CD4-positive, alpha-beta T cell (primary cell): Measurements from ENCODE around the gene CDC20. TPM values are rescaled to one million over a fixed set of nuclear protein-coding genes. Genes with fewer than 3 reads are reported as not detected.

Experiments
- ATAC-seq: fragments of 200-7000 bp; cut with Tn5 transposase; one replicate; pipeline ENCODE4 v1.10.0; 2022; ENCODE audit warnings: mild to moderate bottlenecking; ENCODE audit not compliant: poor library complexity
- CTCF ChIA-PET: fragments of 350-600 bp; sonication (Branson Sonifier 250); formaldehyde crosslinking; loops from one replicate; lab custom pipeline; 2021; ENCODE audit warnings: antibody characterized with exemption, inconsistent platforms; lab: Charles Lee
- POLR2A ChIA-PET: fragments of 350-600 bp; sonication (Branson Sonifier 250); formaldehyde crosslinking; loops from one replicate; lab custom pipeline; 2021; ENCODE audit warnings: antibody characterized with exemption, inconsistent platforms; lab: Charles Lee
- DNase-seq, 14 experiments: peaks; one replicate each; pipeline ENCODE4 v3.0.0-alpha.2; 2013 to 2020; ENCODE audit warnings: mixed read lengths in 2 of 14
- H3K27ac ChIP-seq, 2 donors: one replicate each; pipeline versions ENCODE4 v1.5.1 to v1.7.0; 2013; ENCODE audit warnings: low read length in 2 of 2, low read depth in 1 of 2, mild to moderate bottlenecking in 1 of 2
- H3K27me3 ChIP-seq, 2 experiments: 1 replicate in 1 of 2; 2 replicates in 1 of 2; pipeline versions ENCODE4 v1.6.1 to v1.7.0; 2013; ENCODE audit warnings: low read length in 2 of 2, control low read depth in 1 of 2, mild to moderate bottlenecking in 1 of 2, moderate library complexity in 1 of 2; ENCODE audit not compliant: insufficient read depth in 2 of 2, control insufficient read depth in 1 of 2
- H3K36me3 ChIP-seq: one replicate; pipeline ENCODE4 v1.6.1; 2013; ENCODE audit warnings: low read length, control low read depth; ENCODE audit not compliant: insufficient read depth
- H3K4me1 ChIP-seq: one replicate; pipeline ENCODE4 v1.6.1; 2013; ENCODE audit warnings: low read length, control low read depth; ENCODE audit not compliant: insufficient read depth
- H3K4me3 ChIP-seq: one replicate; pipeline ENCODE4 v1.5.1; 2013; ENCODE audit warnings: mild to moderate bottlenecking, low read length, moderate library complexity
- H3K9me3 ChIP-seq, 2 experiments: 1 replicate in 1 of 2; 2 replicates in 1 of 2; pipeline versions ENCODE4 v1.6.1 to v1.7.0; 2013; ENCODE audit warnings: low read length in 2 of 2, mild to moderate bottlenecking in 2 of 2, control low read depth in 1 of 2, moderate library complexity in 1 of 2; ENCODE audit not compliant: control insufficient read depth in 1 of 2, insufficient read depth in 1 of 2
- H3K27ac Mint-ChIP-seq: one replicate; pipeline ENCODE4 v1.8.0; 2020; ENCODE audit warnings: mixed read lengths
- H3K27me3 Mint-ChIP-seq: one replicate; pipeline ENCODE4 v1.8.0; 2021; ENCODE audit warnings: mixed read lengths
- H3K36me3 Mint-ChIP-seq: one replicate; pipeline ENCODE4 v1.8.0; 2021; ENCODE audit warnings: low read depth, mixed read lengths
- H3K4me1 Mint-ChIP-seq: one replicate; pipeline ENCODE4 v1.8.0; 2021; ENCODE audit warnings: low read depth, mixed read lengths
- H3K4me3 Mint-ChIP-seq: one replicate; pipeline ENCODE4 v1.8.0; 2020; ENCODE audit warnings: mild to moderate bottlenecking, mixed read lengths
- H3K9me3 Mint-ChIP-seq: one replicate; pipeline ENCODE4 v1.8.0; 2020; ENCODE audit warnings: mixed read lengths
- intact Hi-C, 2 experiments: fragments of 100-400 bp; cut with DNase I in 1 of 2; cut with micrococcal nuclease in 1 of 2; formaldehyde crosslinking; loops; one replicate each; pipeline versions ENCODE4 v1.15.1 to v1.9.0; 2023 to 2025; cut with DNase I, micrococcal nuclease
- total RNA-seq, 174 experiments: library from RNA in 2 of 174; stranded (reverse) in 2 of 174; gene quantifications; one replicate each; pipeline ENCODE4 v1.2.3 and lab custom pipeline; 2021 to 2026
- TF ChIP-seq, protein P1 (sequence below): fragments of 200-600 bp; IDR thresholded peaks from one replicate; pipeline ENCODE4 v1.8.0; 2022; ENCODE audit warnings: antibody characterized with exemption, mild to moderate bottlenecking

CDC20 gene
- total RNA-seq, 2 experiments from 2014 or later = 1.1 to 1.8 TPM

DNA sequence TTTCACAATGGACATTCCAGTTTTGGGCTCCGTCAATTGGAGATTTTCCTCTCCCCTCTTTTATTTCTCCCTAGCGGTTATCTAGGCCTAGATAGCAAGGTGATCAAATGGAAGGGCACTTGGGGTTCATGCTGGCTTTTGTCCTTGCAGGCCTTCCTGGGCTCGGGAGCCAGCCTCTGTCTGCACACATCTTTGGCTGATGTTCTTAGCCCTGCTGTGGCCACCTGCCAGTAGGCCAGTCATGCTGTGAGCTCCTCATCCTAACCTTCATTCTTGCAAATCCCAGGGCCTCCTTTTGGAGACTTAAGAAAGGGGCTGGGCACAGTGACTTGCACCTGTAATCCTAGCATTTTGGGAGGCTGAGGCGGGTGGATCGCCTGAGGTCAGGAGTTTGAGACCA is 44.5 kb upstream of the CDC20 start:
- Histone ChIP-seq H3K4me1 (no peaks in the 10 kb centered on the region), H3K9me3 (no peaks in the 10 kb centered on the region), H3K36me3 (no peaks in the 10 kb centered on the region), H3K27me3 (no peaks in the 10 kb centered on the region), H3K4me3 (no peak overlapping the region), H3K27ac (no peak overlapping the region)
- intact Hi-C loops = no loop called here
- Mint-ChIP-seq H3K36me3 (no peaks in the 10 kb centered on the region), H3K4me3 (no peak overlapping the region), H3K27ac (no peak overlapping the region), H3K27me3 (no peaks in the 10 kb centered on the region), H3K9me3 (no peaks in the 10 kb centered on the region), H3K4me1 (no peaks in the 10 kb centered on the region)
- TF ChIP-seq, protein P1, sequence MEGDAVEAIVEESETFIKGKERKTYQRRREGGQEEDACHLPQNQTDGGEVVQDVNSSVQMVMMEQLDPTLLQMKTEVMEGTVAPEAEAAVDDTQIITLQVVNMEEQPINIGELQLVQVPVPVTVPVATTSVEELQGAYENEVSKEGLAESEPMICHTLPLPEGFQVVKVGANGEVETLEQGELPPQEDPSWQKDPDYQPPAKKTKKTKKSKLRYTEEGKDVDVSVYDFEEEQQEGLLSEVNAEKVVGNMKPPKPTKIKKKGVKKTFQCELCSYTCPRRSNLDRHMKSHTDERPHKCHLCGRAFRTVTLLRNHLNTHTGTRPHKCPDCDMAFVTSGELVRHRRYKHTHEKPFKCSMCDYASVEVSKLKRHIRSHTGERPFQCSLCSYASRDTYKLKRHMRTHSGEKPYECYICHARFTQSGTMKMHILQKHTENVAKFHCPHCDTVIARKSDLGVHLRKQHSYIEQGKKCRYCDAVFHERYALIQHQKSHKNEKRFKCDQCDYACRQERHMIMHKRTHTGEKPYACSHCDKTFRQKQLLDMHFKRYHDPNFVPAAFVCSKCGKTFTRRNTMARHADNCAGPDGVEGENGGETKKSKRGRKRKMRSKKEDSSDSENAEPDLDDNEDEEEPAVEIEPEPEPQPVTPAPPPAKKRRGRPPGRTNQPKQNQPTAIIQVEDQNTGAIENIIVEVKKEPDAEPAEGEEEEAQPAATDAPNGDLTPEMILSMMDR = no peak
- DNase-seq = no peak
- ATAC-seq = no peak
- POLR2A ChIA-PET = no interaction called here
- CTCF ChIA-PET = no interaction called here

DNA sequence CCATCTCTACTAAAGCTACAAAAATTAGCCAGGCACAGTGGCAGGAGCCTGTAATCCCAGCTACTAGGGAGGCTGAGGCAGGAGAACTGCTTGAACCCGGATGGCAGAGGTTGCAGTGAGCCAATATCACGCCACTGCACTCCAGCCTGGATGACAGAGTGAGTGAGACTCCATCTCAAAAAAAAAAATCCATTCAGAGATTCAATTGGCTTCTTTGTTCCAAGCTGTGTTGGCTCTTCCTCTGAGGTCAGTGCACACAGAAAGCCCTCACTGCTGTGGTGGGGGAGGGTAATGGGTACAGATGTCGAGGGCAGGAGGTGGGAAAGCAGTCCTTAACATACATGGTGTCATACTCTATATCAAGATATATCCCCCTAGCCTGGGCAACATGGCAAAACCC is 43.3 kb upstream of the CDC20 start:
- no peaks in the 10 kb centered on the region for H3K4me1 ChIP-seq
- no peaks in the 10 kb centered on the region for H3K27me3 Mint-ChIP-seq
- H3K9me3 Mint-ChIP-seq = no peaks in the 10 kb centered on the region
- ChIA-PET CTCF (no interaction called here), POLR2A (no interaction called here)
- no peak overlapping the region for H3K27ac Mint-ChIP-seq
- no peaks in the 10 kb centered on the region for H3K4me1 Mint-ChIP-seq
- no peak overlapping the region for H3K27ac ChIP-seq
- H3K4me3 Mint-ChIP-seq = no peak overlapping the region
- H3K4me3 ChIP-seq = no peak overlapping the region
- TF ChIP-seq, protein P1 = no peak
- no peaks in the 10 kb centered on the region for H3K36me3 ChIP-seq
- no peaks in the 10 kb centered on the region for H3K27me3 ChIP-seq
- H3K9me3 ChIP-seq = no peaks in the 10 kb centered on the region
- no peak for DNase-seq
- ATAC-seq = no peak
- no peaks in the 10 kb centered on the region for H3K36me3 Mint-ChIP-seq
- intact Hi-C loops = no loop called here

DNA sequence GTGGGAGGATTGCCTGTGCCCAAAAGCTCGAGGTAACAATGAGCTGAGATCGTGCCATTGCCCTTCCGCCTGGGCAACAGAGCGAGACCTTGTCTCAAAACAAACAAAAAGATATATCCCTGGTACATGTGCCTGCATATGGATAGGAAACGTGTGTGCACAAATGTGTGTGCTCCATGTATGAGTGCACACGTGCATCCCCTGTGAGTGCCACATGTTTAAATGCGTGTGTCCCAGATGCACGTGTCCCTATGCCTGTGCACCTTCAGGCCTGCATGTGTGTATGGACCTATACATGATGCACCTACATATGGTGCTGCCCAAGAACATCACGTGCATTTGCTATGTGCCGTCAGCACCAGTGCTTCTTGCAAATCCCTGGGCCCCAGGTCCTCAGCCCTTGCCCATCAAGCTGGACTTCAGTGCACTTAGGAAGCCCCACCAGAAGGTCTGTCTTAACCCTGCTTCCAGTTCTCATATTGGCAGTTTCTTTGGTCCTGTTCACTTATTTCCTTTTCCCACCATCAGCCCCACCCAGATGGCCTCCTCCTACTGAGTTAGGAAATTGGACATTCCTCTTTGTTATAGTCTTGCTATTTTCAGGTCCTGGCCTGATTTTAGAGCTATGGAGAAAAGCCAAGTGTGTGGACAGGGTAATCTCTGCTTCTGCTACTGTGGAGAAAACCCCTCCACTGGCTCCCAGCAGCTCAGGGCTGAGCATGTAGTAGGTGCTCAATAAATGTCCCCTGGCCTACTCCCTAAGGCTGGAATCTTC is 42.6 kb upstream of the CDC20 start:
- no peak overlapping the region for H3K4me3 Mint-ChIP-seq
- ChIA-PET POLR2A (no interaction called here), CTCF (no interaction called here)
- Histone ChIP-seq H3K4me1 (no peaks in the 10 kb centered on the region), H3K27me3 (no peaks in the 10 kb centered on the region), H3K4me3 (no peak overlapping the region), H3K27ac (no peak overlapping the region), H3K36me3 (no peaks in the 10 kb centered on the region), H3K9me3 (no peaks in the 10 kb centered on the region)
- DNase-seq = no peak
- H3K27me3 Mint-ChIP-seq = no peaks in the 10 kb centered on the region
- intact Hi-C loops = no loop called here
- no peak overlapping the region for H3K27ac Mint-ChIP-seq
- ATAC-seq = no peak
- H3K36me3 Mint-ChIP-seq = no peaks in the 10 kb centered on the region
- H3K4me1 Mint-ChIP-seq = no peaks in the 10 kb centered on the region
- TF ChIP-seq, protein P1 = no peak
- H3K9me3 Mint-ChIP-seq = no peaks in the 10 kb centered on the region
